ENCODE results near the gene ZNF121.

The ZNF121 gene

DNA sequence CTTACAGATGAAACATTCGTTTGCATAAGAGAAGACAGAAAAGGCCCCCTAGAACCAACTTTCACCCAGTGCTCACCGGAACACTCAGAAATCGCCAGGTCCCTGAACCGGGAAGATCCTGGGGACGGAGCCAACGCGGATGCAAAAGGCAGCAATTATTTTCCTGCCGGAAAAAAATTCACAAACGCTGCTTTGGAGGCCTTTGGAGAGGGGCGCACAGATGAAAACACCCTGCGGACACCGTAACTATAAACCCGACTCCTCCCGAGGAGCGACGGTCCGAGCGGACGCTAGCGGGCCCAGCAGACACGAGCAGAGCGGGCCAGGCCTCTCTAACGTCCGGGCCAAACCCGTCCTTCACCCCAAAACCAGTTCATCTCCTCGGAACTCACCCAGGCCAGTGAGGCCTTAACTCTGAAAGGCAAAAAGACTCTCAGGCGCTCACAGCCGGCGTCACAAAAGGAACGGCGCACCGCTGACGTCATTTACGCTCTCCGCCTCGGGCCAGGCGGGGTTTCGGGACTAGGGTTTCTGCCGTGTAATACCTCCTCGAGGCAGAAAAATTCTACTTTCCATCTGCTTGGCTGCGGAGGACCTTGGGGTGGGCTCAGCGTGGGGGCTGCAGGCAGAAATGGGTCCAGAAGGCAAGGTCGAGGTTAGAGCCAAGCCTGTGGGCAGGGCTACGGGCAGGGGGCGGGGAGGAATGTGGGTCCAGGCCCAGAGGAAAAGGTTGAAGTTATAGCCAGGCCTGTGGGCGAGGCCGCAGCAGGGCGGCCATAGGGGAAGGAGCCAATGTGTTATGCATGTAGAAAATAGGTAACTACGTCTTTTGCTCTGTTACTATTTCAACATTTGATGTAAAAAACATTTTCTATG, 45.9 kb downstream of the ZNF121 start, which contains the start of gene ZNF426:
Gene ZNF426, minus strand, starts transcription at position 463 of the 876 bp plus-strand sequence. CDS start 2,413 bp downstream, outside the sequence.
- no peak for FAIRE-seq

DNA sequence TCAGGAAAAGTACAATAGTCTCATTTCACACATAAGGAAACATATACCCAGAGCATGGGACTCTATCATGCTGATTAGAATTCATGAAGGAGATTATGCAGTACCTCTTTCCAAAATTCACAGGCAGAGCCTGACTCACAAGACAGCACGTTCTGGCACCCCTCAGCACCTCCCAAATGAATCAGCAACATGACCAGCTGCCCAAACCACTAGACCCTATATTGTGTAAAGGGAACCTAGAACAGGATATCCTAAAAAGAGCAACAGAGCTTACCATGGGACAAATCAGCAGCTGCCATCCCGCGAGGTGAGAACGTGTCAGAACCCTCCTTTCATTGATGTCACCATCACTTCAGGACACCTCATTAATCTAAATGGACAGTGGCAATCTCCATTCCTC, 48.4 kb downstream of the ZNF121 start:
- FAIRE-seq, result no peak

DNA sequence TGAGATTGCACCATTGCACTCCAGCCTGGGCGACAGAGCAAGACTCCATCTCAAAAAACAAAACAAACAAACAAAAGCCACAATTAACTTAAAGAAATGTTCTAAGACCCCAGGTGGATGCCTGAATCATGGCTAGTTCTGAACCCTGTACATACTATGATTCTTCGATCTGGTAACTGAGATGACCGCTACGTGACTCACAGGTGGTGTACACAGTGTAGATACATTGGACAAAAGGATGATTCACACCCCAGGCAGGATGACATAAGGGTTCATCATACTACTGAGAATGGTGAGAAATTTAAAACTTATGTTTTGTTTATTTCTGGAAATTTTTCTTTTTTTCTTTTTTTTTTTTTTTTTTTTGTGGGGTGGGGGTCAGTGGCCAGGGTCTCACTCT, 52.4 kb downstream of the ZNF121 start:
- no peak for FAIRE-seq

DNA sequence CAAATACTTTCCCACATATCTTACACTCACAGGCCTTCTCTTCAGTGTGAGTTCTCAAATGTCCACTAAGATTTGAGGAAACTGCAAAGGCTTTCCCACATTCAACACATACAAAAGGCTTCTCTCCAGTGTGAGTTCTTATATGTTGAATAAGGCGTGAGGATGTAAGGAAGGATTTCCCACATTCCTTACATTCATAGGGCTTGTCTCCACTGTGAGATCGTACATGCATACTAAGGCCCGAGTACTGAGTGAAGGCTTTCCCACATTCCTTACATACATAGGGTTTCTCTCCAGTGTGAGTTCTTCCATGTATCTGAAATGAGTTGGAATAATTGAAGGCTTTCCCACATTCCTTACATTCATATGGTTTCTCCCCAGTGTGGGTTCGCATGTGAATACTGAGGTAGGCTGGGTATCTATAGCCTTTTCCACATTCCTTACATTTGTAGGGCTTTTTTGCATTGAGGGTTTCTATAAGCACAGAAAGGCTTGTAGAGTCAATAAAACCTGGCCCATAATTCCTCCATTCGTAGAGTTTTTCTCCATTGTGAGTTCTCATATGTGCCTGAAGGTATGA, 55.5 kb downstream of the ZNF121 start:
- FAIRE-seq, result no peak

DNA sequence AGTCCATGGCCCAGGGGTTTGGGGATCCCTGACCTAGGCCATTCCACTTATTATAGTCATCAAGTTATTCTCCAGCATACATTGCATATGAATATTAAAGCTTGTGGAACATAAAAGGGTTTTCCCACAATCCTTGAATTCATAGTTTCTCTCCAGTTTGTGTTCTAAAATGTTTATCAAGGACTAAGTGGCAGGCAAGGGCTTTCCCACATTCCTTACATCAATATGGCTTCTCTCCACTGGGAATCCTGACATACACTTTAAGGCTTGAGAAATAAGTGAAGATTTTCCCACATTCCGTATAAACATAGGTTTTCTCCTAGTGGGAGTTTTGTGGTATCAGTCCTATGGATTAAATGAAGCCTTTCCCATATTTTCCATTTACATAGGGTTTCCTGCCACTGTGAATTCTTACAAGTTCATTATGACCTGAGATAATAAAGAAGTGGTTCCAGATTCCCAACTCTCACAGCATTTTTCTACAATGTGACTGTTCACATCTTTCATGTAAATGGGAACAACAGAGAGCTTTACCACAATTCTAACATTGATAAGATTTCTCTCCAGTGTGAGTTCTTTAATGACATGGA, 60.3 kb downstream of the ZNF121 start:
- FAIRE-seq, result no peak

All from islet of Langerhans (tissue), 1 donor.